GM21367 (cell line): ENCODE measurements around the gene PRRT2.

Source experiments
- ATAC-seq: cut with Tn5 transposase; IDR thresholded peaks from one replicate; pipeline ENCODE4 v1.9.1; 2021; ENCODE audit not compliant: unreplicated experiment

Gene PRRT2

DNA sequence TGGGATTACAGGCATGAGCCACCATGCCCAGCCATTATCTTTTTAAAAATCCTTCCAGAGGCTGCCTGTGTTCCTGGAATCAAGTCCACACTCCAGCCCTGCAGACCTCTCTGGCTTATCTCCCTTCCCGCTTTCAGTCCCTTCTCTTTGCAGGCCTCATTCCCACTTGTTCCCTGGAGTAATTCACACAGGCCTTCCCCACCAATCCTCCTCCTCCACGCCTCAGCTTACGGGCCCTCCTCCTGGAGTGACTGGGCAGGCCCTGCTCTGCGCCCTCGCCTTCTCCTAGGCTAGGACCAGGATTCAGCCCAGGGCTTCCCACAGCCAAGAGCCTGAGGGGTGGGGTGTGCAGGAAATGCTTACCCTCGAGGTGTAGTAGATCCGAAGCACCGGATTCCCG is 48.2 kb downstream of the PRRT2 start:
- no peak for ATAC-seq

GRCh38 chr16:29862383-29862883 is 50.4 kb downstream of the PRRT2 start:
- ATAC-seq: no peak

DNA sequence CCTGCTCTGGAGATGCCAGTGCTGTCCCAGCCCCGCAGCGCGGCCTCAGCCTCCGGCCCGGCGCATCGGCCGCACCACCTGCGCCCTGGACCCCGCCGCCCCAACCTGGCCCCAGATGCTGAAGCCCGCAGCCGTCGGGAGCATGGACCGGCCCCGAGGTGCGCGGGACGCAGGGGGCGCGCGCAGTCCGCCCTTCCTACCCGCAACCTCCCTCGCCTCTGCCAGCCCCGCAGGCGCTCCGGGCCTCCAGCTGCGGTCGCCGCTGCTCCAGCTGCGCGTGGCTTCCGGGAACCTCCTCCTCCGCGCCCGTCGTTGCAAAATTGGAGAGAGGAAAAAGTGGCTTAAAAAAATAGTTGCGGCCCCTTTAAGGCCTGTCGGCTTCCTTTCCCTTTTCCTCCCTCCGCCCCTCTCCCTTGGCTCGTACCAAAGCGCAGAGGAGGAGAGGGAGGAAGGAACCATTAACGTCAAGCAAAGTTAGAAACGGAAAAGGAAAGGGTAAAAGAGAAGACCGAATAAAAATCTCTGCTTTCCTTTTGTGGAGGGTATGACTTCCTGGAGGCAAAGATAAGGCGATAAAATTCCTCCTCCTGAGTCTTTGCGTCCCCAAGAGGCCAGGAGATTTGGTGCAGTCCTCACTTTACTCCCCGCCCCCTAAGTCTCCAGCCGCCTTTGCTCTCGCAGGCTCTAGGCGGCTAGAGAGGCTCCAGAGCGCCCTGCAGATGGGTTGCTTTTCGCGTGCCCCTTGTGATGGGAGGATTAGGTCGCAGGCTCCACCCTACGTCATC is 51.1 kb downstream of the PRRT2 start, which contains the start of gene CDIPT:
Gene CDIPT, minus strand, starts transcription at position 343 of the 785 bp plus-strand sequence. CDS start 369 bp downstream, outside the sequence.
- peak; percentile 71 for ATAC-seq

DNA sequence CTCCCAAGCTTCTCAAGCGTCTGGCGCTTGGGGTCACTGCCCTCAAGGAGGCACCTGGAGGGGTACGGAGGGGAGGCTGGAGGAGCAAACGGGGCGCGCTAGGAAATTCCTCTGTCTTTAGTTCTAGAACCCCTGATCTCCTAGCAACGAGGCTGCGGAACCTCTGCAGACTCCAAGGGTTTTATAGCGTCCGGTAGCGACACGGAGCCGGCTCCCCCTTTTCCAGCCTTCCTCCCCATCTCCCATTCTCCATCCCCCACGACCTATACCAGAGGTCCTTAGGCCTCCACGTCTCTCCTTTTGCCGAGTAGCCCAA is 51.6 kb downstream of the PRRT2 start:
- ATAC-seq: no peak

- ATAC-seq: no peak
Observed at GRCh38 chr16:29864205-29864604, 52.2 kb downstream of the PRRT2 start.
